DOHH2 (cell line): Measurements from ENCODE around the gene TMUB2.

Experiments
- H3F3A ChIP-seq: fragments of 200-600 bp; sonication (generic), shearing (Covaris generic); 2 replicates; pipeline ENCODE4 v1.6.0; 2016; ENCODE audit warnings: antibody characterized with exemption, mild to moderate bottlenecking; ENCODE audit not compliant: control insufficient read depth, insufficient read depth
- H3K27ac ChIP-seq: fragments of 200-600 bp; sonication (generic); 2 replicates; pipeline ENCODE4 v1.5.1; 2014; ENCODE audit warnings: low read depth, mild to moderate bottlenecking, low read length, moderate library complexity
- H3K27me3 ChIP-seq: fragments of 200-600 bp; sonication (generic); 2 replicates; pipeline ENCODE4 v1.6.1; 2014; ENCODE audit warnings: mild to moderate bottlenecking, low read length, mixed read lengths; ENCODE audit not compliant: control insufficient read depth
- H3K36me3 ChIP-seq: fragments of 200-600 bp; sonication (generic); 2 replicates; pipeline ENCODE4 v1.6.1; 2014; ENCODE audit warnings: mild to moderate bottlenecking, low read length, moderate library complexity, mixed read lengths; ENCODE audit not compliant: control insufficient read depth
- H3K4me1 ChIP-seq: fragments of 200-600 bp; sonication (generic); 2 replicates; pipeline ENCODE4 v1.6.1; 2014; ENCODE audit warnings: mild to moderate bottlenecking, low read length, mixed read lengths; ENCODE audit not compliant: control insufficient read depth
- H3K4me2 ChIP-seq: fragments of 200-600 bp; sonication (generic); 2 replicates; pipeline ENCODE4 v1.6.0; 2014; ENCODE audit warnings: mild to moderate bottlenecking, low read length, moderate library complexity
- H3K4me3 ChIP-seq: fragments of 200-600 bp; sonication (generic); 2 replicates; pipeline ENCODE4 v1.5.1; 2014; ENCODE audit warnings: mild to moderate bottlenecking, low read length, mixed read lengths
- H3K79me2 ChIP-seq: fragments of 200-600 bp; sonication (generic); 2 replicates; pipeline ENCODE4 v1.6.1; 2014; ENCODE audit warnings: mild to moderate bottlenecking, low read length, mixed read lengths; ENCODE audit not compliant: control insufficient read depth
- H3K9me2 ChIP-seq: fragments of 200-600 bp; sonication (generic); replicated peaks from 2 replicates; pipeline ENCODE4 v1.6.1; 2014; ENCODE audit warnings: mild to moderate bottlenecking, low read length, mixed read lengths; ENCODE audit not compliant: control insufficient read depth
- H3K9me3 ChIP-seq: fragments of 200-600 bp; sonication (generic); 2 replicates; pipeline ENCODE4 v1.6.1; 2014; ENCODE audit warnings: antibody characterized with exemption, low read length, mixed read lengths; ENCODE audit not compliant: control insufficient read depth, insufficient read depth
- H4K20me1 ChIP-seq: fragments of 200-600 bp; sonication (generic); 2 replicates; pipeline ENCODE4 v1.6.0; 2014; ENCODE audit warnings: low read depth, mild to moderate bottlenecking, antibody characterized with exemption, low read length, moderate library complexity; ENCODE audit not compliant: control insufficient read depth, insufficient read depth
- EZH2phosphoT487 ChIP-seq: fragments of 200-600 bp; sonication (generic); IDR thresholded peaks from 2 replicates; pipeline ENCODE4 v1.6.1; 2017; ENCODE audit warnings: borderline replicate concordance, mild to moderate bottlenecking, antibody characterized with exemption, low read length, moderate library complexity, mixed read lengths
- TF ChIP-seq, protein P1 (sequence below): fragments of 200-600 bp; sonication (generic); IDR thresholded peaks from one replicate; pipeline ENCODE4 v1.5.1; 2014; ENCODE audit warnings: antibody characterized with exemption, mild to moderate bottlenecking, low read depth, low read length; ENCODE audit not compliant: poor library complexity, severe bottlenecking

The TMUB2 gene

GRCh38 chr17:44191369-44191768 is 4.6 kb downstream of the TMUB2 start:
- Histone ChIP-seq H3K4me1 (peaks cover 12% of the 10 kb centered on the region), H4K20me1 (no peaks in the 10 kb centered on the region), H3K27me3 (no peaks in the 10 kb centered on the region), H3F3A (peaks cover 4% of the 10 kb centered on the region; the same call in 1 of the 2 replicates), H3K9me2 (no peaks in the 10 kb centered on the region), H3K4me3 (no peak overlapping the region), H3K9me3 (no peaks in the 10 kb centered on the region), H3K4me2 (no peak overlapping the region), H3K27ac (no peak overlapping the region), H3K79me2 (peaks cover 17% of the 10 kb centered on the region), H3K36me3 (peaks cover 54% of the 10 kb centered on the region)
- TF ChIP-seq, protein P1, sequence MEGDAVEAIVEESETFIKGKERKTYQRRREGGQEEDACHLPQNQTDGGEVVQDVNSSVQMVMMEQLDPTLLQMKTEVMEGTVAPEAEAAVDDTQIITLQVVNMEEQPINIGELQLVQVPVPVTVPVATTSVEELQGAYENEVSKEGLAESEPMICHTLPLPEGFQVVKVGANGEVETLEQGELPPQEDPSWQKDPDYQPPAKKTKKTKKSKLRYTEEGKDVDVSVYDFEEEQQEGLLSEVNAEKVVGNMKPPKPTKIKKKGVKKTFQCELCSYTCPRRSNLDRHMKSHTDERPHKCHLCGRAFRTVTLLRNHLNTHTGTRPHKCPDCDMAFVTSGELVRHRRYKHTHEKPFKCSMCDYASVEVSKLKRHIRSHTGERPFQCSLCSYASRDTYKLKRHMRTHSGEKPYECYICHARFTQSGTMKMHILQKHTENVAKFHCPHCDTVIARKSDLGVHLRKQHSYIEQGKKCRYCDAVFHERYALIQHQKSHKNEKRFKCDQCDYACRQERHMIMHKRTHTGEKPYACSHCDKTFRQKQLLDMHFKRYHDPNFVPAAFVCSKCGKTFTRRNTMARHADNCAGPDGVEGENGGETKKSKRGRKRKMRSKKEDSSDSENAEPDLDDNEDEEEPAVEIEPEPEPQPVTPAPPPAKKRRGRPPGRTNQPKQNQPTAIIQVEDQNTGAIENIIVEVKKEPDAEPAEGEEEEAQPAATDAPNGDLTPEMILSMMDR = no peak
- no peak for TF ChIP-seq EZH2phosphoT487

GRCh38 chr17:44191941-44192496 is 5.2 kb downstream of the TMUB2 start:
- Histone ChIP-seq H3K4me3 (no peak overlapping the region), H3K27me3 (no peaks in the 10 kb centered on the region), H3K79me2 (peaks cover 20% of the 10 kb centered on the region), H3F3A (peaks cover 4% of the 10 kb centered on the region; the same call in 1 of the 2 replicates), H3K9me2 (no peaks in the 10 kb centered on the region), H4K20me1 (no peaks in the 10 kb centered on the region), H3K4me1 (peaks cover 12% of the 10 kb centered on the region), H3K27ac (no peak overlapping the region), H3K36me3 (peaks cover 58% of the 10 kb centered on the region), H3K4me2 (no peak overlapping the region), H3K9me3 (no peaks in the 10 kb centered on the region)
- no peak for TF ChIP-seq EZH2phosphoT487

DNA sequence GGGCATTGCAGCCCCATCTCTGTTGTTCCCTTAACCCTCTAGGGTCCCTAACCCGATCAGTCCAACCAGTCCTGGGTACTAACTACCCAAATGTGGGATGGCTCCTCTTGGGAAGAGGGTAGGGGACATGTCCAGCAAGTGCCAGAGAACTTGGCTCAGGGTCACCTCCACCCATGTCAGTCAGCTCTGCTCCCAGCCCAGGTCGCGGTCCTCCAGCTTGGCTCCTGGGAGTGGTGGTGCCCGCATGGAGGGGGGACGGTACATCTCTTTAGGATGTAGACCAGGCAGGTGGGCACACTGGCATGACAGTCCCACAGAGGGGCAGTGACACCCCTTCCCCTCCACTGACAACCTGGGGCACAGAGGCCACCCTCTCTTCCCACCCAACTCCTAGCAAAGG is 6.0 kb downstream of the TMUB2 start:
- Histone ChIP-seq H3K27me3 (no peaks in the 10 kb centered on the region), H3K4me3 (no peak overlapping the region), H4K20me1 (no peaks in the 10 kb centered on the region), H3K9me3 (no peaks in the 10 kb centered on the region), H3F3A (peaks cover 4% of the 10 kb centered on the region; the same call in 1 of the 2 replicates), H3K4me1 (peaks cover 16% of the 10 kb centered on the region), H3K79me2 (peaks cover 20% of the 10 kb centered on the region), H3K9me2 (no peaks in the 10 kb centered on the region), H3K27ac (no peak overlapping the region), H3K4me2 (no peak overlapping the region), H3K36me3 (peaks cover 66% of the 10 kb centered on the region)
- TF ChIP-seq, protein P1 = no peak
- no peak for TF ChIP-seq EZH2phosphoT487

- Histone ChIP-seq H3K27me3 (no peaks in the 10 kb centered on the region), H4K20me1 (no peaks in the 10 kb centered on the region), H3K4me1 (peaks cover 16% of the 10 kb centered on the region), H3K4me2 (no peak overlapping the region), H3K79me2 (peaks cover 20% of the 10 kb centered on the region), H3K36me3 (peaks cover 71% of the 10 kb centered on the region), H3K27ac (no peak overlapping the region), H3K9me3 (no peaks in the 10 kb centered on the region), H3K9me2 (no peaks in the 10 kb centered on the region), H3F3A (peaks cover 4% of the 10 kb centered on the region; the same call in 1 of the 2 replicates), H3K4me3 (no peak overlapping the region)
- TF ChIP-seq EZH2phosphoT487 = no peak
- TF ChIP-seq, protein P1 = no peak
Measured at GRCh38 chr17:44193326-44194084, 6.7 kb downstream of the TMUB2 start.
